H1 (cell line): ENCODE measurements around the gene SMAD6. TPM values are rescaled to one million over a fixed set of nuclear protein-coding genes. Genes with fewer than 3 reads are reported as not detected.
A peak's percentile ranks its signal among the peaks of the same experiment; 100 is the strongest.

Source experiments
- FOSL1 ChIP-seq: IDR thresholded peaks from 2 replicates; pipeline ENCODE4 v1.6.1; 2011; ENCODE audit warnings: mild to moderate bottlenecking, low read depth, low read length, moderate library complexity; ENCODE audit not compliant: insufficient read depth
- KDM4A ChIP-seq: IDR thresholded peaks from one replicate; pipeline ENCODE4 v1.7.1; 2012; ENCODE audit warnings: low read depth, mild to moderate bottlenecking, moderate library complexity, low read length, inconsistent platforms; ENCODE audit not compliant: severe bottlenecking
- TAF7 ChIP-seq: optimal IDR thresholded peaks from 2 replicates; pipeline ENCODE3; 2011; ENCODE audit warnings: low read depth, mild to moderate bottlenecking, inconsistent platforms, low read length, moderate library complexity, borderline replicate concordance
- polyA plus RNA-seq, 7 experiments: library from polyadenylated mRNA; depleted of rRNA in 3 of 7; stranded (reverse) in 5 of 7; unstranded in 2 of 7; fragments of >200 nt in 5 of 7; fragments of 200-250 nt in 2 of 7; gene quantifications; 1 replicate in 5 of 7; 2 replicates in 1 of 7; 4 replicates in 1 of 7; pipeline versions ENCODE4 v1.2.1 to v1.2.3, GENCODE V29; 2011 to 2013; ENCODE audit warnings: missing spikeins in 2 of 7, mixed read lengths in 2 of 7
- total RNA-seq: library from RNA; stranded (reverse); fragmentation: NEBNext Ultra II Directional; extraction: Animal tissue kit (Norgen Biotek cat#: 25700); gene quantifications from 2 replicates; pipeline ENCODE4 v1.2.1, GENCODE V29; 2021

SMAD6 gene
- total and polyA plus RNA-seq, 2 of the 8 experiments (the other 6 are each of a cell fraction or from before 2014, with no cell fraction given), result 1.8 to 7.0 TPM

GRCh38 chr15:66701422-66702034, 508 bp upstream of the SMAD6 start (continued):
- TF ChIP-seq FOSL1 (no peak), TAF7 (no peak), KDM4A (peak; percentile 46)
